ENCODE data around the gene DTX3.

GRCh38 chr12:57606821-57607220 is 2.2 kb downstream of the DTX3 start:
- TF ChIP-seq, protein P1, sequence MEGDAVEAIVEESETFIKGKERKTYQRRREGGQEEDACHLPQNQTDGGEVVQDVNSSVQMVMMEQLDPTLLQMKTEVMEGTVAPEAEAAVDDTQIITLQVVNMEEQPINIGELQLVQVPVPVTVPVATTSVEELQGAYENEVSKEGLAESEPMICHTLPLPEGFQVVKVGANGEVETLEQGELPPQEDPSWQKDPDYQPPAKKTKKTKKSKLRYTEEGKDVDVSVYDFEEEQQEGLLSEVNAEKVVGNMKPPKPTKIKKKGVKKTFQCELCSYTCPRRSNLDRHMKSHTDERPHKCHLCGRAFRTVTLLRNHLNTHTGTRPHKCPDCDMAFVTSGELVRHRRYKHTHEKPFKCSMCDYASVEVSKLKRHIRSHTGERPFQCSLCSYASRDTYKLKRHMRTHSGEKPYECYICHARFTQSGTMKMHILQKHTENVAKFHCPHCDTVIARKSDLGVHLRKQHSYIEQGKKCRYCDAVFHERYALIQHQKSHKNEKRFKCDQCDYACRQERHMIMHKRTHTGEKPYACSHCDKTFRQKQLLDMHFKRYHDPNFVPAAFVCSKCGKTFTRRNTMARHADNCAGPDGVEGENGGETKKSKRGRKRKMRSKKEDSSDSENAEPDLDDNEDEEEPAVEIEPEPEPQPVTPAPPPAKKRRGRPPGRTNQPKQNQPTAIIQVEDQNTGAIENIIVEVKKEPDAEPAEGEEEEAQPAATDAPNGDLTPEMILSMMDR (IDR thresholded peaks at IDR 0.05): no peak
- TF ChIP-seq POLR2A (IDR thresholded peaks at IDR 0.05): no peak

Measured in body of pancreas (tissue), 4 donors.